Loucy (cell line): Measurements from ENCODE around the gene CAMK1G.

Experiments used
- H2AFZ ChIP-seq: fragments of 200-600 bp; sonication (generic); 2 replicates; pipeline ENCODE4 v1.6.0; 2016; ENCODE audit warnings: antibody characterized with exemption, mild to moderate bottlenecking, low read length, moderate library complexity
- H3F3A ChIP-seq: fragments of 200-600 bp; 2 replicates; pipeline ENCODE4 v1.6.0; 2016; ENCODE audit warnings: antibody characterized with exemption, low read depth, mild to moderate bottlenecking
- H3K27me3 ChIP-seq: fragments of 200-600 bp; sonication (generic); 2 replicates; pipeline ENCODE4 v1.6.1; 2014; ENCODE audit warnings: low read length, mild to moderate bottlenecking; ENCODE audit not compliant: insufficient read depth, poor library complexity, severe bottlenecking
- H3K36me3 ChIP-seq: fragments of 200-600 bp; sonication (generic); 2 replicates; pipeline ENCODE4 v1.6.1; 2016; ENCODE audit warnings: low read length; ENCODE audit not compliant: insufficient read depth
- H3K4me1 ChIP-seq: fragments of 200-600 bp; sonication (generic); 2 replicates; pipeline ENCODE4 v1.5.1; 2014; ENCODE audit warnings: low read length, mild to moderate bottlenecking; ENCODE audit not compliant: insufficient read depth, poor library complexity, severe bottlenecking
- H3K4me2 ChIP-seq: fragments of 200-600 bp; sonication (generic); 2 replicates; pipeline ENCODE4 v1.6.0; 2014; ENCODE audit warnings: antibody characterized with exemption, low read length, low read depth, mild to moderate bottlenecking; ENCODE audit not compliant: poor library complexity, severe bottlenecking
- H3K4me3 ChIP-seq: fragments of 200-600 bp; sonication (generic); 2 replicates; pipeline ENCODE4 v1.5.1; 2014; ENCODE audit warnings: low read length, mild to moderate bottlenecking, mixed read lengths; ENCODE audit not compliant: poor library complexity, severe bottlenecking
- H3K79me2 ChIP-seq: fragments of 200-600 bp; sonication (generic); 2 replicates; pipeline ENCODE4 v1.6.1; 2014; ENCODE audit warnings: low read length; ENCODE audit not compliant: insufficient read depth
- H3K9ac ChIP-seq: fragments of 200-600 bp; sonication (generic); 2 replicates; pipeline ENCODE4 v1.6.0; 2014; ENCODE audit warnings: mild to moderate bottlenecking, low read depth, low read length, moderate library complexity; ENCODE audit not compliant: poor library complexity, severe bottlenecking
- H3K9me2 ChIP-seq: fragments of 200-600 bp; sonication (generic); replicated peaks from 2 replicates; pipeline ENCODE4 v1.6.1; 2016; ENCODE audit warnings: low read depth, low read length, mixed read lengths
- H3K9me3 ChIP-seq: fragments of 200-600 bp; sonication (generic); 2 replicates; pipeline ENCODE4 v1.6.1; 2014; ENCODE audit warnings: mild to moderate bottlenecking, antibody characterized with exemption, low read length, low read depth; ENCODE audit not compliant: insufficient read depth
- H4K20me1 ChIP-seq: fragments of 200-600 bp; sonication (generic); 2 replicates; pipeline ENCODE4 v1.6.0; 2014; ENCODE audit warnings: antibody characterized with exemption, low read length, mild to moderate bottlenecking; ENCODE audit not compliant: insufficient read depth, poor library complexity, severe bottlenecking
- CTCF ChIP-seq: fragments of 200-600 bp; sonication (generic); conservative IDR thresholded peaks from 2 replicates; pipeline ENCODE4 v1.5.1; 2014; ENCODE audit warnings: mild to moderate bottlenecking, antibody characterized with exemption, low read length
- EZH2phosphoT487 ChIP-seq: fragments of 200-600 bp; IDR thresholded peaks from 2 replicates; pipeline ENCODE4 v1.6.1; 2018; ENCODE audit warnings: antibody characterized with exemption, mild to moderate bottlenecking, moderate library complexity, borderline replicate concordance

Gene CAMK1G

GRCh38 chr1:209585197-209585596 is 1.7 kb downstream of the CAMK1G start:
- Histone ChIP-seq H3K9me2 (no peaks in the 10 kb centered on the region), H3K79me2 (no peaks in the 10 kb centered on the region), H3K4me2 (no peak overlapping the region), H3K4me3 (no peak overlapping the region), H3F3A (no peaks in the 10 kb centered on the region), H3K4me1 (no peaks in the 10 kb centered on the region), H3K9me3 (no peaks in the 10 kb centered on the region), H4K20me1 (no peaks in the 10 kb centered on the region), H3K36me3 (no peaks in the 10 kb centered on the region), H2AFZ (no peak overlapping the region), H3K9ac (no peak overlapping the region), H3K27me3 (peaks cover 12% of the 10 kb centered on the region)
- TF ChIP-seq CTCF (no peak), EZH2phosphoT487 (no peak)

GRCh38 chr1:209585672-209586071 is 2.2 kb downstream of the CAMK1G start:
- Histone ChIP-seq H3K27me3 (peaks cover 12% of the 10 kb centered on the region), H3K4me2 (no peak overlapping the region), H3K9me2 (no peaks in the 10 kb centered on the region), H3K9me3 (no peaks in the 10 kb centered on the region), H2AFZ (peak overlapping the region; percentile 53; the same call in 1 of the 2 replicates), H3K4me3 (no peak overlapping the region), H3K4me1 (no peaks in the 10 kb centered on the region), H3F3A (no peaks in the 10 kb centered on the region), H3K9ac (no peak overlapping the region), H4K20me1 (no peaks in the 10 kb centered on the region), H3K36me3 (no peaks in the 10 kb centered on the region), H3K79me2 (no peaks in the 10 kb centered on the region)
- no peak for TF ChIP-seq CTCF
- TF ChIP-seq EZH2phosphoT487 = no peak

- H3K4me2 ChIP-seq = no peak overlapping the region
- no peaks in the 10 kb centered on the region for H3F3A ChIP-seq
- H3K9me3 ChIP-seq = no peaks in the 10 kb centered on the region
- no peaks in the 10 kb centered on the region for H3K4me1 ChIP-seq
- H2AFZ ChIP-seq = no peak overlapping the region
- H3K27me3 ChIP-seq = peaks cover 12% of the 10 kb centered on the region
- H3K79me2 ChIP-seq = no peaks in the 10 kb centered on the region
- H3K9me2 ChIP-seq = no peaks in the 10 kb centered on the region
- H3K36me3 ChIP-seq = no peaks in the 10 kb centered on the region
- no peak overlapping the region for H3K4me3 ChIP-seq
- no peaks in the 10 kb centered on the region for H4K20me1 ChIP-seq
- no peak overlapping the region for H3K9ac ChIP-seq
- no peak for TF ChIP-seq EZH2phosphoT487
Measured at GRCh38 chr1:209586221-209586740, 2.8 kb downstream of the CAMK1G start.

- no peak for TF ChIP-seq EZH2phosphoT487
- TF ChIP-seq CTCF = no peak
Measured at GRCh38 chr1:209587789-209588188, 4.3 kb downstream of the CAMK1G start.

More at GRCh38 chr1:209587789-209588188, 4.3 kb downstream of the CAMK1G start:
- no peak overlapping the region for H3K4me2 ChIP-seq
- H3K79me2 ChIP-seq = no peaks in the 10 kb centered on the region
- peaks cover 12% of the 10 kb centered on the region for H3K27me3 ChIP-seq
- H3K9me2 ChIP-seq = no peaks in the 10 kb centered on the region
- H4K20me1 ChIP-seq = no peaks in the 10 kb centered on the region
- H3K4me1 ChIP-seq = no peaks in the 10 kb centered on the region
- H3K9ac ChIP-seq = no peak overlapping the region
- no peaks in the 10 kb centered on the region for H3K36me3 ChIP-seq
- no peak overlapping the region for H3K4me3 ChIP-seq
- H2AFZ ChIP-seq = no peak overlapping the region
- no peaks in the 10 kb centered on the region for H3K9me3 ChIP-seq
- H3F3A ChIP-seq = no peaks in the 10 kb centered on the region
